Measurements from ENCODE around the gene PIK3AP1.
"Not testable (repeated sequence)": the region's sequence is repeated elsewhere in the genome, so short reads cannot be mapped to it uniquely, and the experiment has no call there.

PIK3AP1 gene

DNA sequence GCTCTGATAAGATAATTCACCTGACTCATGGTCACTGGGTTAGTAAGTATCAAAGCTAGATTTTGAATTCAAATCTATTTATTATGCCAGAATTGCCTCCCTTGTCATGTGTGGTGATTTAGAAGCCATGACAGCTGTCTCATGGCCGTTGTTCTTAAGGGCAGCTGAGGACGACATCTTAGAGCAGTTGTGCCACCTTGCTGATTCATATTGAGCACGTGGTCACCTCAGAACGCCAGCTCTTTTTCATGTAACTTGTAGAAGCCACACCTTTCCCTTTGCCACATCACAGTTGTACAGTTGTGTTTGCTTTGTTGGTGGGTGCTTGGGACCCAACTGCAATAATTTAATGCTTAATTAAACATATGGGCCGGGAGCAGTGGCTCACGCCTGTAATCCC lies 4.3 kb upstream of the PIK3AP1 start:
- no peak for DNase-seq (ENCODE audit: low spot score)

- DNase-seq (ENCODE audit: low spot score) = no peak
Measured at GRCh38 chr10:96721207-96721572, 876 bp upstream of the PIK3AP1 start.

DNA sequence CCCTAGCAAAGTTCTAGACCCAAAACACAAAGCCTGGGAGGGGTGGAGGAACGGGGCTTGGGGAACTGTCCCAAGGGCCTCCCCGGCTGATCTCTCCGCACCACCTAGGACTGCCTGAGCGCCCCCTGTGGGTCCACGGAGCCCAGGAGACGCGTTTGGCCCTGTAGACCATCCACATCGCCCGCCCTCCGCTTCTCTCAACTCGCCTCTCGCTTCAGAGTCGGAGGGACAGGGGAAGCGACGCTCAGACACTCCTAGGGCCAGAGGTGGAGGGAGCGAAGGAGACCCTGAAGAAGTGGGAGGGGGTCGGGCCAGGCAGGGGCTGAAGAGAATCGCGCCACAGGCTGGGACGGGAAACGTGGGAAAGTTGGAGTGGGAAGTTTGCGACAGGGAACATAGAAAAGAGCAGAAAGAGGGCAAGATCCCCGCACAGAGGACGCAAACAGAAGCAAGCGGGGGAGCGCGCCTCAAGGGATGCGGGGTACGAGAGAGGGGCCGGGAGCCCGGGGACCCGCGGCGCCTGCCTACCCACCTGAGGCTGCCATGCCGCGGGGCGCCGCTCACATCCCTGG lies 378 bp downstream of the PIK3AP1 start:
- DNase-seq (ENCODE audit: low spot score) = no peak

GRCh38 chr10:96719200-96719599 lies 1.1 kb downstream of the PIK3AP1 start:
- DNase-seq (ENCODE audit: low spot score) = no peak

GRCh38 chr10:96718304-96718990 lies 1.9 kb downstream of the PIK3AP1 start:
- no peak for DNase-seq (ENCODE audit: low spot score)

GRCh38 chr10:96716390-96716789 lies 3.9 kb downstream of the PIK3AP1 start:
- no peak for DNase-seq (ENCODE audit: low spot score)

- no peak for DNase-seq (ENCODE audit: low spot score)
Measured at GRCh38 chr10:96714746-96715255, 5.5 kb downstream of the PIK3AP1 start.

DNA sequence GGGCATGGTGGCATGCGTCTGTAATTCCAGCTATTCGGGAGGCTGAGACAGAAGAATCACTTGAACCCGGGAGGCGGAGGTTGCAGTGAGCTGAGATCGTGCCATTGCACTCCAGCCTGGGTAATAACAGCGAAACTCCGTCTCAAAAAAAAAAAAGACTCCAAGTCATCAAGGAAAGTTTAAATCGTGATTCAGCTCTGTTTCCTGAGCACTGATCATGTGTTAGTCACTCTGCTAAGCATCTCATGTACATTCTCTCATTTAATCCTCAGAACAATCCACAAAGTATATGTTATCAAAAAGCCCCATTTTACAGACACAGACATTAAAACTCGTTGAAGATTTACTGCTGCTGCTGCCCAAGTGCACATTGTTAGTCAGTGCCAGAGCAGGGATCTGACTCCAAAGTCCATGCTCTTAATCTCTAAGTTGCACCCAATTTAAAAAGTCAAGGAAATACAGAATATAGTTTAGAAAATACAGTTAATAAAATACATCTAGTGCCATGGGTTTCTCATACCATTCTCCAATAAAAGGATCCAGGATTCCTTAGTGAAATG lies 6.2 kb downstream of the PIK3AP1 start:
- no peak for DNase-seq (ENCODE audit: low spot score)

- no peak for DNase-seq (ENCODE audit: low spot score)
Measured at GRCh38 chr10:96712662-96713271, 7.5 kb downstream of the PIK3AP1 start.

DNA sequence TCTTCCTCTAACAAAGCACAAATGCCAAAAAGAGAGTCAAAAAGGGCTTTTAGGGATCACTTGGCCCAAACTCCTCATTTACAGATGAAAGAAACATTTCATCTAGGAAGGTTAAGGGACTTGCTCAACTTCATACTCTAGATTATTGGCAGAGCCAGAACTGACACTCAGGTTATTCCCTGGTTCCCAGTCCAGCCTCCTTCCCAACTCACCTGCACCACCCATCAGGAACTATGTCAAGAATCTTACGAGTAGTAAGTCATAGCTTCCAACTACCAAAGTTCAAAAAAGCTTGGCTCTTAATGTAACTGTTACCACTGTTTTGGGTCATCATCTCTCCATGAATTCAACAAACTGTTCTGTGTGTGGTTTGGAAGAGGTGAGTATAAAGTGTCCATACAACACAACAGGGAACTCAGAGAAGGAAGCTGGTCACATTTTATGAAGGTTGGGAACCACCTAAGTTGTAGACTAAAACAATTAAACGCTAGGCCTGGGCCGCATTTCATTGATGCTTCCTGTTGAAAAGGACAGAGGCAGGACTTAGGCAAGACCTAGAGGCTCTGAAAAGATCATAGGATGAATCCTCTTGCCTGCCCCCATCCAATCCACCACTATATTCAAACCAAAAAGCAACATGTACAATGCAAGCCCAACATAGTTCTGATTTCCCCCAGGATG lies 9.1 kb downstream of the PIK3AP1 start:
- DNase-seq (ENCODE audit: low spot score) = no peak

DNA sequence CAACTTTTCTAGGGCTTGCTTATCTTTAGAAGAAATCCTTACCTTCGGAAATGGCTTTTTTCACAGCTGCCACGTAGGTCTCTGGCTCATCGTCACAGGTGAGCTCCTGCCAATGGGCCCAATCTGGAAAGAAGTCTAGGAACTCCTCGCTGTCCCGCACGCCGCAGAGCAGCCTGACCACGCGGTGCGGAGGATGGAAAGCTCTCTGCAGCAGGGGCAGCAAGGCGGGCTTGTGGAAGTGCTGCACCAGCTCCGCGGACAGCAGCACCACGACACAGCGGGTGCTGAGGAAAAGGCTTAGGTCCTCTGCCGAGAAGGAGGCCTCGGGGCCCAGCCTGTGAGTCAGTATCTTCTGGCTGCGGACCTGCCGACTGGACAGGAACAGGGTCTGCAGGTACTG lies 10.8 kb downstream of the PIK3AP1 start:
- DNase-seq (ENCODE audit: low spot score) = no peak

DNA sequence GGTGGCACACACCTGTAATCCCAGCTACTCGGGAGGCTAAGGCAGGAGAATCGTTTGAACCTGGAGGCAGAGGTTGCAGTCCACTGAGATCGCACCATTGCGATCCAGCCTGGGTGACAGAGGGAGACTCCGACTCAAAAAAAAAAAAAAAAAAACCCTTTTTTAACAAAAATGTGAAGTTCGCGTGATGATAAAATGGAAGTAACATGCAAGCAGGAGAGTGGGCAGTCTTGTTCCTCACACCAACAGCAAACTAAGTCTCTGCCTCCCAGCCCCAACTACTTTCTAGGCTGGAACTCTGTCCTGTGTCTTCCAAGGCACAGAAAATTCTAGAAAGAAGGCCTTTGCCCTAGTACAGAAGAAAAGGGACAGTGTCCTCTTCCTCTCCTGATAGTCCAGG lies 11.3 kb downstream of the PIK3AP1 start:
- no peak for DNase-seq (ENCODE audit: low spot score)

DNA sequence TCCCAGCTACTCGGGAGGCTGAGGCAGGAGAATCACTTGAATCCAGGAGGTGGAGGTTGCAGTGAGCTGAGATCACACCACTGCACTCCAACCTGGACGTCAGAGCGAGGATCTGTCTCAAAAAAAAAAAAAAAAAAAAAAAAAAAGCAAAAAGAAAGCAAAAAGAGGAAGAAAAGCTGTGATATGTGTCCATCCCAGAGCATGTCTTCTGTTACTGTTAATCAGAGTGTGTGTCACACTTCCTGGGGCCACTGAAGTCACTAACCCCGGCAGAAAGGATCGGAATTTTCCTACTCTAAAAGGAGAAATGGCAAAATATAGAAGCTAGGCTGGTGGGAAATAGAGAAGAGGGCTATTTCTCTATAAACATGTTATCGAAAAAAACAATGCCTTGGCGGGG lies 11.9 kb downstream of the PIK3AP1 start:
- no peak for DNase-seq (ENCODE audit: low spot score)

GRCh38 chr10:96706331-96706853 lies 13.9 kb downstream of the PIK3AP1 start:
- DNase-seq (ENCODE audit: low spot score) = no peak

- no peak for DNase-seq (ENCODE audit: low spot score)
Measured at GRCh38 chr10:96705134-96705533, 15.2 kb downstream of the PIK3AP1 start.

DNA sequence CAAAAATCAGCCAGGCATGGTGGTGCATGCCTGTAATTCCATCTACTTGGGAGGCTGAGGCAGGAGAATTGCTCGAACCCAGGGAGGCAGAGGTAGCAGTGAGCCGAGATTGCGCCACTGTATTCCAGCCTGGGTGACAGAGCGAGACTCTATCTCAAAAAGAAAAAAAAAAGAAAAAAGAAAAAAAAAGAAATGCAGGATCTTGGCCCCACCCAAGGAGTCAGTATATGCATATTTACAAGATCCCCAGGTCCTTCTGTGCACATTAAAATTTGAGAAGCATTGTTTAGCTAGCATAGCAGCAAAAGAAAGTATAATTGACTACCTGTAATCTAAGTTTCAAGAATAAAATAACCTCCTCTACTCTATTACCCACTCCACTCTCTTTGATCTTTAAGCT lies 15.8 kb downstream of the PIK3AP1 start:
- DNase-seq (ENCODE audit: low spot score) = no peak

DNA sequence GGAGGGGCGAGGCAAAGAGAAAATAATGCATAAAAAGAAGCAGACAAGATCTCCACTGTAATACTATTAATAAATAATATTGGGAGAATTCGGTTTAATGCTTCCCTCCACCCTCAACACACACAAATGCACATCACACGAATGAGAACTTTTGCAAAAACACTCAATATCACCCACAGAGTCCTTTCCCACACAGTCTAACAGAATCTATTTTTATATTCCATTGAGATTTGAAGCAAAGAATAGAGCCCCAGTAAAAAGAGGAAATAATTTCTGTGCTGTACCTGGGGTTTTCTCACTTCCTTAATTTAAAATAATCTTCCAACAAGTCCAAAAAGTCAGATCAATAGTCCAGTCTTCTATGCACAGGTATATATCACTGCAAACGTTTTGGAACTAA lies 17.0 kb downstream of the PIK3AP1 start:
- DNase-seq (ENCODE audit: low spot score) = no peak

GRCh38 chr10:96701265-96701664 lies 19.0 kb downstream of the PIK3AP1 start:
- no peak for DNase-seq (ENCODE audit: low spot score)

DNA sequence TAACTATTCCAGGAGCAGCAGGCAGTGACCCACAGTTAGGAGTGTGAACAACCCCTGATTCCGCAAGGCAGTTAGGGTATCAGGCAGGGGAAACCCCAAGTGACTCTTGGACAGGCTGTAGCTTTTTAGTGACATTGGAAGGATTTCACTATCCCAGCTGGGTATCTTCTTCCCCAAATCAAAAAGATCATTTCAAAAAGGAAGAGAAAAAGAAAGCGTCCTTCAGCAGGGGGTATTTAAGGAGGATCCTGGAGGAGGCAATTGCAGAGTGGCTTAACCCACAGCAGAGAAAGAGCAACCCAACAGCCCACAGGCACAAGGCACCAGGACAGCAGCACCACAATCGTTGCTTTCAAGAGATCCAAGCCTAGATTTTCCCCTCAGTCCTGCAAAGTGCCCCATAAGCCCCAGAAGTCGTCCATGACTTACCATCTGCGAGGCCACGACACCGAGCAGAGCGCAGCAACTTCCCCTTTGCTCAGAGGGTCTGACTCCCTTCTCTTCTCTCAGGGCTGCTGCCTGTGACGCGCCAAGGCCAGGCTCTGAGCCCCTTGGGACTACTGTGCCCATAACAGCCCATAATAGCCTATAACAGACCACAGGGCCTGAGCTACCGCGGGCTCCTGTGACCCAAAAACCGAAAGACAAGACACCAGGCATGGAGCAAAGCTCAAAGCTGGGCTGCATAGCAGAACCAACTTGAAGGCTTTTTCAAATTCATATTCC lies 19.8 kb downstream of the PIK3AP1 start:
- no peak for DNase-seq (ENCODE audit: low spot score)

DNA sequence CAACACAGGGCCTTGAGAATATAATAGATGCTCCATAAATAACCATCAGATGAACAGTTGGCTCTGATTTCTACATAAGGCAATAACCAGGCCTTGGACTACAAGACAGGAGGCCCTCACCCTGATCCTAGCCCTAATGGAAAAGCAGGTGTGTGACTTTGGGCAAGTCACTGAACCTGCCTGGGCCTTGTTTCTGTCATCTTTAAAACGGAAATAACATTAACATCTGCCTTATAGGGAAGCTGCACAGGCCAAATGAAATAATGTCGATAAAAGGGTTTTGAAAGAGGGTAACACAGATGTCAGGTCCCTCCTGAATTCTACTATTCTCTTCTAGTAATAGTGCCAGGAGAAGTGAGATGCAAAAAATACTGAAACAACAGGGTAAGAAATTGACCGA lies 20.7 kb downstream of the PIK3AP1 start:
- no peak for DNase-seq (ENCODE audit: low spot score)

GRCh38 chr10:96698305-96698704 lies 22.0 kb downstream of the PIK3AP1 start:
- not testable (repeated sequence) for DNase-seq (ENCODE audit: low spot score)

DNA sequence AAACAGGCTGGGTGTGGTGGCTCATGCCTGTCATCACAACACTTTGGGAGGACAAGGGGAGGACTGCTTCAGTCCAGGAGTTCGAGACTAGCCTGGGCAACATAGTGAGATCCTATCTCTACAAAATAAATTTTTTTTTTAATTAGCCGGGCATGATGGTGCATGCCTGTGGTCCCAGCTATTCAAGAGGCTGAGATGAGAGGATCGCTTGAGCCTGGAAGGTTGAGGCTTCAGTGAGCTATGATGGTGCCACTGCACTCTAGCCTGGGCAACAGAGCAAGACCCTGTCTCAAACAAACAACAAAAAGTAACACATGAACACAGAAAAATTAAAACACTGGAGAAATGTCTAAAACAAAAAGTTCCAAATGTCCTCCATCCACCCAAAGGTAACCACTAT lies 22.9 kb downstream of the PIK3AP1 start:
- DNase-seq (ENCODE audit: low spot score) = no peak

All from hepatic stellate cell (primary cell).